ENCODE results near the gene SMC2.
A peak's percentile ranks its signal among the peaks of the same experiment; 100 is the strongest.

Gene SMC2

DNA sequence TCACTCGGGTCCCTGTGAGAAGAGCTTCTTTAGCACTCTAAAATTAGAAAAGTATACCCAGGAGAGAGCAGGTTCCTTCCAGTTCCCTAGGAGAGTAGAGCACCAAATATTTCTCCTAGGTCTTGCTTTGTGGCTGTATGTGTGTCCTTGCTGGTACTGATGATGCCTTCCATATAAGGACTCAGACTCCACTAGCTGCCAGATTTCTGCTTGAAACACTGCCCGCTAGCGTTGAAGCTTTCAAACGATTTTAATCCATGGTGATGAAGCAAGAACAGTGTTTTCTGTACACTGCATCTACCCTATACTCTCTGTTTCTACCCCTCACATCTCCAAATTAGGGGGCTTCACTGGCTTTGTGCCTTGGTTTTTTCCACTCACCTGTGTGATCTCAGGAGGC, 2.4 kb upstream of the SMC2 start:
- peaks cover 22% of the 10 kb centered on the region for H3K79me2 ChIP-seq (ENCODE audit: insufficient read depth, low read length)

GRCh38 chr9:104092192-104092591, 1.9 kb upstream of the SMC2 start:
- Histone ChIP-seq H3K9me3 (ENCODE audit: low read length) (no peaks in the 10 kb centered on the region), H3K27ac (ENCODE audit: low read depth, low read length, poor library complexity, severe bottlenecking) (no peak overlapping the region), H3K9me2 (ENCODE audit: low read depth, low read length) (no peaks in the 10 kb centered on the region), H2AFZ (ENCODE audit: low read length) (no peak overlapping the region), H3K27me3 (ENCODE audit: insufficient read depth, low read length) (no peaks in the 10 kb centered on the region), H3K4me1 (ENCODE audit: insufficient read depth, low read length, severe bottlenecking) (peaks cover 33% of the 10 kb centered on the region), H4K20me1 (ENCODE audit: insufficient read depth, low read length) (no peaks in the 10 kb centered on the region), H3K4me2 (ENCODE audit: low read length) (peak overlapping the region; percentile 92; the same call in 1 of the 2 replicates), H3K36me3 (ENCODE audit: insufficient read depth, low read length) (peaks cover 8% of the 10 kb centered on the region; the same call in 1 of the 2 replicates), H3F3A (ENCODE audit: insufficient read depth, low read length) (no peaks in the 10 kb centered on the region), H3K4me3 (ENCODE audit: low read depth, low read length, poor library complexity, severe bottlenecking) (peak overlapping the region; percentile 85), H3K79me2 (ENCODE audit: insufficient read depth, low read length) (peaks cover 26% of the 10 kb centered on the region), H3K9ac (ENCODE audit: low read length) (no peak overlapping the region; the same call in 1 of the 2 replicates)
- TF ChIP-seq EZH2 (IDR thresholded peaks at IDR 0.05; ENCODE audit: borderline replicate concordance, low read length): no peak
- TF ChIP-seq, protein P1, sequence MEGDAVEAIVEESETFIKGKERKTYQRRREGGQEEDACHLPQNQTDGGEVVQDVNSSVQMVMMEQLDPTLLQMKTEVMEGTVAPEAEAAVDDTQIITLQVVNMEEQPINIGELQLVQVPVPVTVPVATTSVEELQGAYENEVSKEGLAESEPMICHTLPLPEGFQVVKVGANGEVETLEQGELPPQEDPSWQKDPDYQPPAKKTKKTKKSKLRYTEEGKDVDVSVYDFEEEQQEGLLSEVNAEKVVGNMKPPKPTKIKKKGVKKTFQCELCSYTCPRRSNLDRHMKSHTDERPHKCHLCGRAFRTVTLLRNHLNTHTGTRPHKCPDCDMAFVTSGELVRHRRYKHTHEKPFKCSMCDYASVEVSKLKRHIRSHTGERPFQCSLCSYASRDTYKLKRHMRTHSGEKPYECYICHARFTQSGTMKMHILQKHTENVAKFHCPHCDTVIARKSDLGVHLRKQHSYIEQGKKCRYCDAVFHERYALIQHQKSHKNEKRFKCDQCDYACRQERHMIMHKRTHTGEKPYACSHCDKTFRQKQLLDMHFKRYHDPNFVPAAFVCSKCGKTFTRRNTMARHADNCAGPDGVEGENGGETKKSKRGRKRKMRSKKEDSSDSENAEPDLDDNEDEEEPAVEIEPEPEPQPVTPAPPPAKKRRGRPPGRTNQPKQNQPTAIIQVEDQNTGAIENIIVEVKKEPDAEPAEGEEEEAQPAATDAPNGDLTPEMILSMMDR (IDR thresholded peaks at IDR 0.05; ENCODE audit: low read length): no peak

More for the DNA sequence above, 2.4 kb upstream of the SMC2 start:
- no peaks in the 10 kb centered on the region for H3K9me3 ChIP-seq (ENCODE audit: low read length)
- H3K27ac ChIP-seq (ENCODE audit: low read depth, low read length, poor library complexity, severe bottlenecking): no peak overlapping the region
- no peak overlapping the region for H3K4me2 ChIP-seq (ENCODE audit: low read length)
- H3K4me1 ChIP-seq (ENCODE audit: insufficient read depth, low read length, severe bottlenecking): peaks cover 31% of the 10 kb centered on the region
- H3K27me3 ChIP-seq (ENCODE audit: insufficient read depth, low read length): no peaks in the 10 kb centered on the region
- peaks cover 7% of the 10 kb centered on the region; the same call in 1 of the 2 replicates for H3K36me3 ChIP-seq (ENCODE audit: insufficient read depth, low read length)
- no peak for TF ChIP-seq EZH2 (IDR thresholded peaks at IDR 0.05; ENCODE audit: borderline replicate concordance, low read length)
- TF ChIP-seq, protein P1 (IDR thresholded peaks at IDR 0.05; ENCODE audit: low read length): peak; percentile 30; the same call in 1 of the 2 replicates
- H3K4me3 ChIP-seq (ENCODE audit: low read depth, low read length, poor library complexity, severe bottlenecking): no peak overlapping the region
- no peak overlapping the region for H3K9ac ChIP-seq (ENCODE audit: low read length)
- H3F3A ChIP-seq (ENCODE audit: insufficient read depth, low read length): no peaks in the 10 kb centered on the region
- no peaks in the 10 kb centered on the region for H3K9me2 ChIP-seq (ENCODE audit: low read depth, low read length)
- H2AFZ ChIP-seq (ENCODE audit: low read length): no peak overlapping the region
- H4K20me1 ChIP-seq (ENCODE audit: insufficient read depth, low read length): no peaks in the 10 kb centered on the region

DNA sequence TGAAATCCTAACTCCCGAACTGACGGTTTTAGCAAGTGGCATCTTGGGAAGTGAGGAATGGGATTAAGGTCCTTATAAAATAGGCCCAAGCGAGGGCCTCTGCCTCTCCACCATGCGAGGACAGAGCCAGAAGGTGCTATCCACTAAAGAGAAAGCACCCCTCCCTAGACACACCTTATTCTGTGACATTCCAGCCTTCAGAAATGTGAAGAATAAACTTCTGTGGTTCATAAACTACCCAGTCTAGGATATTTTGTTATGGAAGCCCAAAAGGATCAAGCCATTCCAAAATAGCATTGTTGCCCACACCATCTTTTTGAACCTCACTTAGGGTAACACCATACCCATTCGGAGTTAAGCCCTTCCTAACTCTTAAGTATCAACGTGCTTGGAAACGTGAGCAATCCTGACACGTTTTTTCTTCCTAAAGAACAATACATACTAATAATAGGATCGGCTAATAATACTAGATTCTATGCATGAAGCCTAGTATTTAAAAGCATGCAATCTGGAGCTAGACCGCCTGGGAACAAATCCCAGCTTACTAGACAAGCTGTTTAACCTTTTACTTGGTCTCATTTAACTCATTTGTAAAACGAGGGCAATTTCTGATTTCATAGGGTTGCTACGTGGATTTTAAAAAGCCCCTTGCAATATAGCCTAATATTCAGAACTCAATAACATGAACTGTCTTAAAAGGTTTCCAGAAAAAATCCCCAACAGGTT, 1.1 kb upstream of the SMC2 start:
- Histone ChIP-seq H3F3A (ENCODE audit: insufficient read depth, low read length) (no peaks in the 10 kb centered on the region), H3K9ac (ENCODE audit: low read length) (peak overlapping the region; percentile 88), H3K4me3 (ENCODE audit: low read depth, low read length, poor library complexity, severe bottlenecking) (peak overlapping the region; percentile 85), H3K27me3 (ENCODE audit: insufficient read depth, low read length) (no peaks in the 10 kb centered on the region), H3K4me2 (ENCODE audit: low read length) (peak overlapping the region; percentile 92), H2AFZ (ENCODE audit: low read length) (peak overlapping the region; percentile 77), H3K4me1 (ENCODE audit: insufficient read depth, low read length, severe bottlenecking) (peaks cover 33% of the 10 kb centered on the region), H3K79me2 (ENCODE audit: insufficient read depth, low read length) (peaks cover 33% of the 10 kb centered on the region), H4K20me1 (ENCODE audit: insufficient read depth, low read length) (no peaks in the 10 kb centered on the region), H3K27ac (ENCODE audit: low read depth, low read length, poor library complexity, severe bottlenecking) (peak overlapping the region; percentile 86), H3K9me2 (ENCODE audit: low read depth, low read length) (no peaks in the 10 kb centered on the region), H3K9me3 (ENCODE audit: low read length) (no peaks in the 10 kb centered on the region), H3K36me3 (ENCODE audit: insufficient read depth, low read length) (peaks cover 12% of the 10 kb centered on the region; the same call in 1 of the 2 replicates)
- TF ChIP-seq, protein P1 (IDR thresholded peaks at IDR 0.05; ENCODE audit: low read length): no peak
- no peak for TF ChIP-seq EZH2 (IDR thresholded peaks at IDR 0.05; ENCODE audit: borderline replicate concordance, low read length)

Data from OCI-LY1 (cell line).